ENCODE results near the gene KRT79. TPM values are rescaled to one million over a fixed set of nuclear protein-coding genes. Genes with fewer than 3 reads are reported as not detected.

The KRT79 gene
- total and polyA plus RNA-seq, 9 of the 15 experiments (the other 6 are each of a cell fraction or from before 2014, with no cell fraction given) = 0.03 to 2.3 (median 0.23) TPM; not detected in 2

DNA sequence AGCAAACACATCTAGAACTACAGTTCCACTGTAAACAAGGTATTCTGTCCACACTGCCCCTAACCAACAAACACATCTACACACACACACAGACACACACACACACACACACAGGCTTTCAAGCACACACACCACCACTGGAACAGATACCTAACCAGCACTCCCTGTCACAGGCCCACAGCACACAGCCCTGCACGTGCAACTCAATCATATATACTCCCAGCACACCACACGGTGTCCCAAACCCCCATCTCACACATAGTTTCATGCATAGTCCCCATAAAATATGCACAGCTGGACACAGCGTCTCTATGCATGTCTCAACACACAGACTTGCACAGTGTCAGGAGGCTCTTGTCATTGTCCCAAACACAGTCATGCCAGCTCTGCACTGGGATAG lies 43.1 kb upstream of the KRT79 start (continued):
- no peak for TF ChIP-seq BACH1 (tag; IDR thresholded peaks at IDR 0.05)
- no peak for TF ChIP-seq DIDO1 (tag; IDR thresholded peaks at IDR 0.05; ENCODE audit: low read depth)
- 0 out of 4 replicates have a peak, but pooled peaks of 1 of the 2 experiments have one; percentile 7 for TF ChIP-seq KDM1A (IDR thresholded peaks at IDR 0.05)
- no peak for TF ChIP-seq TAF9B (IDR thresholded peaks at IDR 0.05; ENCODE audit: partially characterized antibody)
- TF ChIP-seq ZNF778 (CRISPR knock-in tag; IDR thresholded peaks at IDR 0.05) = no peak
- TF ChIP-seq CEBPG (CRISPR knock-in tag; IDR thresholded peaks at IDR 0.05) = no peak
- TF ChIP-seq CEBPG (tag; conservative IDR thresholded peaks at IDR 0.05 in 1 of 2, IDR thresholded peaks at IDR 0.05 in 1 of 2) = no peak
- TF ChIP-seq TBP (optimal IDR thresholded peaks at IDR 0.05; ENCODE audit: low read depth, low read length) = no peak
- no peak for TF ChIP-seq KDM4B (IDR thresholded peaks at IDR 0.05; ENCODE audit: borderline replicate concordance in 2 of 2, low read depth in 1 of 2)
- TF ChIP-seq PURB (CRISPR knock-in tag; IDR thresholded peaks at IDR 0.05; ENCODE audit: low read depth) = no peak
- TF ChIP-seq FOXK2 (conservative IDR thresholded peaks at IDR 0.05 in 1 of 2, IDR thresholded peaks at IDR 0.05 in 1 of 2; ENCODE audit: low read depth in 2 of 2) = peak in 1 of 2 experiments; percentile 40; a peak in 1 of 4 replicates
- no peak for TF ChIP-seq TOE1 (IDR thresholded peaks at IDR 0.05; ENCODE audit: borderline replicate concordance)
- TF ChIP-seq TOE1 (CRISPR knock-in tag; IDR thresholded peaks at IDR 0.05; ENCODE audit: borderline replicate concordance, low read depth) = no peak
- TF ChIP-seq, protein P1, sequence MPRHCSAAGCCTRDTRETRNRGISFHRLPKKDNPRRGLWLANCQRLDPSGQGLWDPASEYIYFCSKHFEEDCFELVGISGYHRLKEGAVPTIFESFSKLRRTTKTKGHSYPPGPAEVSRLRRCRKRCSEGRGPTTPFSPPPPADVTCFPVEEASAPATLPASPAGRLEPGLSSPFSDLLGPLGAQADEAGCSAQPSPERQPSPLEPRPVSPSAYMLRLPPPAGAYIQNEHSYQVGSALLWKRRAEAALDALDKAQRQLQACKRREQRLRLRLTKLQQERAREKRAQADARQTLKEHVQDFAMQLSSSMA (CRISPR knock-in tag; IDR thresholded peaks at IDR 0.05) = no peak
- no peak for TF ChIP-seq MTA1 (IDR thresholded peaks at IDR 0.05; ENCODE audit: borderline replicate concordance)
- TF ChIP-seq, protein P2, sequence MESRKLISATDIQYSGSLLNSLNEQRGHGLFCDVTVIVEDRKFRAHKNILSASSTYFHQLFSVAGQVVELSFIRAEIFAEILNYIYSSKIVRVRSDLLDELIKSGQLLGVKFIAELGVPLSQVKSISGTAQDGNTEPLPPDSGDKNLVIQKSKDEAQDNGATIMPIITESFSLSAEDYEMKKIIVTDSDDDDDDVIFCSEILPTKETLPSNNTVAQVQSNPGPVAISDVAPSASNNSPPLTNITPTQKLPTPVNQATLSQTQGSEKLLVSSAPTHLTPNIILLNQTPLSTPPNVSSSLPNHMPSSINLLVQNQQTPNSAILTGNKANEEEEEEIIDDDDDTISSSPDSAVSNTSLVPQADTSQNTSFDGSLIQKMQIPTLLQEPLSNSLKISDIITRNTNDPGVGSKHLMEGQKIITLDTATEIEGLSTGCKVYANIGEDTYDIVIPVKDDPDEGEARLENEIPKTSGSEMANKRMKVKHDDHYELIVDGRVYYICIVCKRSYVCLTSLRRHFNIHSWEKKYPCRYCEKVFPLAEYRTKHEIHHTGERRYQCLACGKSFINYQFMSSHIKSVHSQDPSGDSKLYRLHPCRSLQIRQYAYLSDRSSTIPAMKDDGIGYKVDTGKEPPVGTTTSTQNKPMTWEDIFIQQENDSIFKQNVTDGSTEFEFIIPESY (CRISPR knock-in tag; IDR thresholded peaks at IDR 0.05) = no peak
- no peak for TF ChIP-seq ZNF311 (CRISPR knock-in tag; IDR thresholded peaks at IDR 0.05)
- TF ChIP-seq, protein P3, sequence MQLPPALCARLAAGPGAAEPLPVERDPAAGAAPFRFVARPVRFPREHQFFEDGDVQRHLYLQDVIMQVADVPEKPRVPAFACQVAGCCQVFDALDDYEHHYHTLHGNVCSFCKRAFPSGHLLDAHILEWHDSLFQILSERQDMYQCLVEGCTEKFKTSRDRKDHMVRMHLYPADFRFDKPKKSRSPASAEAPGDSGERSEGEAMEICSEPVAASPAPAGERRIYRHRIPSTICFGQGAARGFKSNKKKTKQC (CRISPR knock-in tag; IDR thresholded peaks at IDR 0.05) = no peak

All from K562 (cell line).